Measurements from ENCODE around the gene RAB40C.

The RAB40C gene

DNA sequence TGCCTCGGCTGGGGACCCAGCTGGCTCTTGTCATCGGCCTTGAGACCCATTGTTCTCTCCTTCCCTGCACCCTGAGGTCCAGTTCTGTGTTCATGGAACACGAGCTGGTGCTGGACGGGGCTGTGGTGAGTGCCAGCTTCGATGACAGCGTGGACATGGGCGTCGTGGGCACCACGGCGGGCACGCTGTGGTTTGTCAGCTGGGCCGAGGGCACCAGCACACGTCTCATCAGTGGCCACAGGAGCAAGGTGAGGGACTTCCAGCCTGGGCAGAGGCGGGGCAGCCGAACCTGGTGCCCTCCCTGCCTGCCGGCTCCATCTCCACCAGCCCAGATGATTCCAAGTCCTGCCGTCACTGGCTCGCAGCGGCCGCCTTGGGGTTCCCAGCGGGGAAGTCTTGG lies 72.7 kb downstream of the RAB40C start:
- FAIRE-seq: no peak
- no peak for DNase-seq (ENCODE audit: insufficient read length, low spot score)

DNA sequence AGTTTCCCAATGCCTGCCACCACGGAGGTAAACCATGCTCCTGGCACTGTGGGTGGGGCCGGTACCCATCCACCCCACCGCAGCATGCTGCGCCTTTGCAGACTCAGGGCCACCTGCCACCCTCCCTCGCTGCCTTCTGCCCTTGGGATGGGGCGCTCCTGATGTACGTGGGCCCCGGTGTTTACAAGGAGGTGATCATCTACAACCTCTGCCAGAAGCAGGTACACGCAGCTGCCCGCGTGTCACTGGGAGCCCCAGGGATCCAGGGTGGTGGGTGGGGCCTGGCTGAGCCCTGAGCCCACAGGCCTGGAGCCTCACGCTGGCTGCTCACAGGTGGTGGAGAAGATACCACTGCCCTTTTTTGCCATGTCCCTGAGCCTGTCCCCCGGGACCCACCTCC lies 76.7 kb downstream of the RAB40C start:
- FAIRE-seq (no peak), DNase-seq (ENCODE audit: insufficient read length, low spot score) (no peak)

- FAIRE-seq: peak; percentile 42
- no peak for DNase-seq (ENCODE audit: insufficient read length, low spot score)
Observed at GRCh38 chr16:667113-667779, 77.4 kb downstream of the RAB40C start.

- DNase-seq (ENCODE audit: insufficient read length, low spot score): peak; percentile 84
- FAIRE-seq: peak; percentile 99
Observed at GRCh38 chr16:667780-668518, 78.1 kb downstream of the RAB40C start, which contains the start of gene RHOT2. TSS of gene RHOT2 (plus strand) at chr16:668132. CDS start at chr16:668200, 68 bp downstream.

- FAIRE-seq (no peak), DNase-seq (ENCODE audit: insufficient read length, low spot score) (no peak)
Observed at GRCh38 chr16:668519-669171, 78.8 kb downstream of the RAB40C start.

DNA sequence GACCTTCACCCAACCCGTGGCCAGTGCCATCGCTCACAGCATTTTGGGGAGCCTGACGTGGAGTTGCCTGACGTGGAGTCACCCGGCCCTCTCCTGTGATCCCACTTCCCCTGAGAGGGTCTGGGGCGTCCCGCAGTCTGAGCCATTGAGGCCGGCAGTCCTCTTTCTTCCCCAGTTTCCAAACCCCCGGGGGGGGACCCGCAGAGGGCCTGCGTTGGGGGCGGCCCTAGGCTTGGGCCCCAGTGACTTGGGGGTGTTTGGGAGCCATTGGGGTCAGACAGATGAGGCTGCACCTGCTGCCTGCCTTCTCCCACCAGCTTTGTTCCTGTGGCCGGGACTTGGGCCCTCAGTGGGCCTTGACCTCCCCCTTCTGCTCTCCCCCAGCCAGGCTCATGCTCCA lies 79.8 kb downstream of the RAB40C start:
- DNase-seq (ENCODE audit: insufficient read length, low spot score) (no peak), FAIRE-seq (no peak)

DNA sequence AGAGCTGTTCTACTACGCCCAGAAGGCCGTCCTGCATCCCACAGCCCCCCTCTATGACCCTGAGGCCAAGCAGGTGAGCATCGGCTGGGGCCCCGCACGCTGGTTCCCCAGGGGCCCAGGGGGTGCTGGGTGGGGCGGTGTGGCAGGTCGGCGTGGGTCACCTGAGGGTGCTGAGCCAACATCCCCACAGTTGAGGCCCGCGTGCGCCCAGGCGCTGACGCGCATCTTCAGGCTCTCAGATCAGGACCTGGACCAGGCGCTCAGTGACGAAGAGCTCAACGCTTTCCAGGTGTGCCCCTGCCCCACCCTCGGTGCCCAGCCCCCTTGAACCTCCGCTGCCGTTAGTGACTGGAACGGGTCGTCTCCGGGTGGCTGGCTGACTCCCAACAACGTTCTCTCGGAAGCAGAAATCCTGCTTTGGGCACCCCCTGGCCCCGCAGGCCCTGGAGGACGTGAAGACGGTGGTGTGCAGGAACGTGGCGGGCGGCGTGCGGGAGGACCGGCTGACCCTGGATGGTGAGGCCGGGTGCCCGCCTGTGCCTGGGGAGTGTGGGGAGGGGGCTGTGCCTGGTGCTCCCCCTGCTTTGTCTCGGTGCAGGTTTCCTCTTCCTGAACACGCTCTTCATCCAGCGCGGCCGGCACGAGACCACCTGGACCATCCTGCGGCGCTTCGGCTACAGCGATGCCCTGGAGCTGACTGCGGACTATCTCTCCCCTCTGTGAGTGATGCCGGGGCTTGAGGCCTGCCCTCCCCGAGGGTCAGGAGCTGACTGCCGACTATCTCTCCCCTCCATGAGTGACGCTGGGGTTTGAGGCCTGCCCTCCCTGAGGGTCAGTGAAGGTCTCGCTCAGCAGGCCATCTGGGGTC lies 80.9 kb downstream of the RAB40C start:
- no peak for FAIRE-seq

GRCh38 chr16:671353-672131 lies 81.7 kb downstream of the RAB40C start:
- DNase-seq (ENCODE audit: insufficient read length, low spot score) (no peak), FAIRE-seq (no peak)

More for the DNA sequence above, 80.9 kb downstream of the RAB40C start:
- no peak for DNase-seq (ENCODE audit: insufficient read length, low spot score)

GRCh38 chr16:672371-672770 lies 82.5 kb downstream of the RAB40C start:
- DNase-seq (ENCODE audit: insufficient read length, low spot score): no peak
- no peak for FAIRE-seq

GRCh38 chr16:672851-673250 lies 83.0 kb downstream of the RAB40C start:
- FAIRE-seq (no peak), DNase-seq (ENCODE audit: insufficient read length, low spot score) (no peak)

DNA sequence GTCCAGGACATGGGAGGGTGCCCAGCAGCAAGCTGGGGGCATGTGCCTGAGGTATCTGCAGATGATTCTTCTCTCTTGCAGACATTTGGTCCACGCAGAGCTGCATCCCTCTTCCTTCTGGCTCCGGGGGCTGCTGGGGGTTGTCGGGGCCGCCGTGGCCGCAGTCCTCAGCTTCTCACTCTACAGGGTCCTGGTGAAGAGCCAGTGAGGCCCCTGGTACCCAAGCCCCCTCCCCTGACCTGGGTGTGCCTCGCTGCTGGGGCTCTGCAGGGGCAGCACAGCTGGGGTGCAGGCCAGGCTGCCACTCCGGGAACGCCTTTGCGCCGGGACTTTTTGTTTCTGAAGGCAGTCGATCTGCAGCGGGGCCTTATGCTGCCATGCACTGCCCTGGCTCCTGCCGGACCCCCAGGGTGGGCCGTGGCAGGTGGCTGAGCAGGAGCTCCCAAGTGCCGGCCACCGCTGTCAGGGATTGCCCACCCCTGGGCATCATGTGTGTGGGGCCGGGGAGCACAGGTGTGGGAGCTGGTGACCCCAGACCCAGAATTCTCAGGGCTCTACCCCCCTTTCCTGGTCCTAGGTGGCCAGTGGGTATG lies 83.6 kb downstream of the RAB40C start:
- FAIRE-seq (no peak), DNase-seq (ENCODE audit: insufficient read length, low spot score) (no peak)

GRCh38 chr16:674214-674881 lies 84.5 kb downstream of the RAB40C start:
- FAIRE-seq (no peak), DNase-seq (ENCODE audit: insufficient read length, low spot score) (no peak)

- no peak for DNase-seq (ENCODE audit: insufficient read length, low spot score)
- FAIRE-seq: no peak
Observed at GRCh38 chr16:674968-675883, 85.4 kb downstream of the RAB40C start, which contains the start of gene RHBDL1. TSS of gene RHBDL1 (plus strand) at chr16:675671. CDS start at chr16:675791, 120 bp downstream.

DNA sequence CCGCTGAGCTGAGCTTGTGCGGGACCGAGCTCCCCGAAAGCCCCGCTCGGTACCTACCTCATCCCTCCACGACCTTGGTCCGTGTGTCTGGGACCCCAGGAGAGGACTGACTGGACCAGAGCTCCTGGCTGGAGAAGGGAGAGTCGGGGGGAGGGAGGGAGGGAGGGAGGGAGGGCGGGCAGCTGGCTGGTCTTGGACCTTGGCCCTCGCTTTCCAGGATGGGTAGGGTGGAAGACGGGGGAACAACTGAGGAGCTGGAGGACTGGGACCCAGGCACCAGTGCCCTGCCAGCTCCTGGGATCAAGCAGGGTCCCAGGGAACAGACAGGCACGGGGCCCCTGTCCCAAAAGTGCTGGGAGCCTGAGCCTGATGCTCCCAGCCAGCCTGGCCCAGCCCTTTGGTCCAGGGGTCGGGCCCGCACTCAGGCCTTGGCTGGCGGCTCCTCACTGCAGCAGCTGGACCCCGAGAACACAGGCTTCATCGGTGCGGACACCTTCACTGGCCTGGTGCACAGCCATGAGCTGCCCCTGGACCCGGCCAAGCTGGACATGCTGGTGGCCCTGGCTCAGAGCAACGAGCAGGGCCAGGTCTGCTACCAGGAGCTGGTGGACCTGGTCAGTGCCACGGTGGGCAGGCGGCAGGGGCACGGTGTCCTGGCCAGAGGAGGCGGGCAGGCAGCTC lies 86.2 kb downstream of the RAB40C start:
- FAIRE-seq (no peak), DNase-seq (ENCODE audit: insufficient read length, low spot score) (no peak)

- no peak for FAIRE-seq
- DNase-seq (ENCODE audit: insufficient read length, low spot score): no peak
Observed at GRCh38 chr16:676565-676902, 86.7 kb downstream of the RAB40C start.

GRCh38 chr16:676913-677312 lies 87.0 kb downstream of the RAB40C start:
- DNase-seq (ENCODE audit: insufficient read length, low spot score): no peak
- FAIRE-seq: no peak

All from HTR-8/SVneo (cell line).